ENCODE results near the gene PTPN12.
"Not testable (repeated sequence)": the region's sequence is repeated elsewhere in the genome, so short reads cannot be mapped to it uniquely, and the experiment has no call there.

Gene PTPN12

GRCh38 chr7:77580762-77581350 is 43.8 kb downstream of the PTPN12 start:
- DNase-seq, result no peak

- DNase-seq, result no peak
Observed at GRCh38 chr7:77587272-77587671, 50.2 kb downstream of the PTPN12 start.

- DNase-seq, result no peak
Observed at GRCh38 chr7:77600952-77601351, 63.9 kb downstream of the PTPN12 start.

- no peak for DNase-seq
Observed at GRCh38 chr7:77606562-77606961, 69.5 kb downstream of the PTPN12 start.

GRCh38 chr7:77619314-77619713 is 82.2 kb downstream of the PTPN12 start:
- DNase-seq, result no peak

- DNase-seq, result no peak
Observed at GRCh38 chr7:77626586-77627308, 89.7 kb downstream of the PTPN12 start.

GRCh38 chr7:77627309-77627676 is 90.2 kb downstream of the PTPN12 start:
- DNase-seq, result peak; percentile 33

GRCh38 chr7:77629797-77630196 is 92.7 kb downstream of the PTPN12 start:
- no peak for DNase-seq

- no peak for DNase-seq
Observed at GRCh38 chr7:77631820-77632219, 94.7 kb downstream of the PTPN12 start.

GRCh38 chr7:77644774-77645173 is 107.7 kb downstream of the PTPN12 start:
- no peak for DNase-seq

GRCh38 chr7:77648742-77649338 is 111.7 kb downstream of the PTPN12 start:
- DNase-seq, result no peak

GRCh38 chr7:77649716-77650349 is 112.7 kb downstream of the PTPN12 start:
- no peak for DNase-seq

- peak; percentile 48 for DNase-seq
Observed at GRCh38 chr7:77651575-77652162, 114.6 kb downstream of the PTPN12 start.

- not testable (repeated sequence) for DNase-seq
Observed at GRCh38 chr7:77652826-77653225, 115.7 kb downstream of the PTPN12 start.

- DNase-seq, result no peak
Observed at GRCh38 chr7:77653572-77653971, 116.5 kb downstream of the PTPN12 start.

GRCh38 chr7:77655356-77655755 is 118.3 kb downstream of the PTPN12 start:
- no peak for DNase-seq

GRCh38 chr7:77655836-77656455 is 118.9 kb downstream of the PTPN12 start:
- no peak for DNase-seq

GRCh38 chr7:77657427-77658224 is 120.5 kb downstream of the PTPN12 start:
- peak; percentile 49 for DNase-seq

GRCh38 chr7:77658928-77659327 is 121.8 kb downstream of the PTPN12 start:
- DNase-seq, result no peak

GRCh38 chr7:77661816-77662215 is 124.7 kb downstream of the PTPN12 start:
- no peak for DNase-seq

GRCh38 chr7:77662869-77663268 is 125.8 kb downstream of the PTPN12 start:
- no peak for DNase-seq

- no peak for DNase-seq
Observed at GRCh38 chr7:77664715-77665114, 127.6 kb downstream of the PTPN12 start.
